Measurements from ENCODE around the gene TMEM80.
"Not testable (repeated sequence)": the region's sequence is repeated elsewhere in the genome, so short reads cannot be mapped to it uniquely, and the experiment has no call there.

TMEM80 gene

DNA sequence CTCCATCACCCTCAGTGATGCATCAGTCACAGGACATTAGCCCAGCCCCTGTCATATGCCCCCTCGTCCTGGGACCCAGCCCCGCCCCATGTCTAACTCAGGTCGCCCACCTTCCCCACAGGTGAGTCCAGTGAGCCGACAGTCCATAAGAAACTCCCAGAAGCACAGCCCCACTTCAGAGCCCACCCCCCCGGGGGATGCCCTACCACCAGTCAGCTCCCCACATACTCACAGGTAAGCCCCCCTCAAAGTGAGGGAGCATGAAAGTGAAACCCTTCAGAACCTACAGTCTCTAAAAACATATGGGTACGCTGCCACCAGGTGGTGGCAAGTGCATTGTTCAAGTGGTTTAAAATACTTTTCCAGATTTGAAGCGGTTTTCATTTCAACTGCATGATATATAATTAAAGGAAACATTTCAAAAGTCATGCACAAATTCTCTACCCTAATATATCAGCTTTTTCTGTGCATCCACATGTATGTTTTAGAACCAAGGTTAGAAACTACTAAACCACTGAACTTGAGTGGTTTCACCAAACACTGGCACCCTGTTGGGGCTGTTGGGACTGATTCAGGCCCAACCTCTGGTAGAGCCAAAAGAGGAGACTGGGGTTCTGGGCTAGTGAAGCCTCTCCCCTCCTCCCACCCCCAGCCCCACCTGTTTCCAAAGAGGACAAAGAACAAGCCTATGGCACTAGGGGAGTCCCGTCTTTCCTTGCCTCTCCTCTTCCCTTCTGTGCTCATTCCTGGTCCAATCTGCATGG lies 27.7 kb downstream of the TMEM80 start:
- DNase-seq: no peak

DNA sequence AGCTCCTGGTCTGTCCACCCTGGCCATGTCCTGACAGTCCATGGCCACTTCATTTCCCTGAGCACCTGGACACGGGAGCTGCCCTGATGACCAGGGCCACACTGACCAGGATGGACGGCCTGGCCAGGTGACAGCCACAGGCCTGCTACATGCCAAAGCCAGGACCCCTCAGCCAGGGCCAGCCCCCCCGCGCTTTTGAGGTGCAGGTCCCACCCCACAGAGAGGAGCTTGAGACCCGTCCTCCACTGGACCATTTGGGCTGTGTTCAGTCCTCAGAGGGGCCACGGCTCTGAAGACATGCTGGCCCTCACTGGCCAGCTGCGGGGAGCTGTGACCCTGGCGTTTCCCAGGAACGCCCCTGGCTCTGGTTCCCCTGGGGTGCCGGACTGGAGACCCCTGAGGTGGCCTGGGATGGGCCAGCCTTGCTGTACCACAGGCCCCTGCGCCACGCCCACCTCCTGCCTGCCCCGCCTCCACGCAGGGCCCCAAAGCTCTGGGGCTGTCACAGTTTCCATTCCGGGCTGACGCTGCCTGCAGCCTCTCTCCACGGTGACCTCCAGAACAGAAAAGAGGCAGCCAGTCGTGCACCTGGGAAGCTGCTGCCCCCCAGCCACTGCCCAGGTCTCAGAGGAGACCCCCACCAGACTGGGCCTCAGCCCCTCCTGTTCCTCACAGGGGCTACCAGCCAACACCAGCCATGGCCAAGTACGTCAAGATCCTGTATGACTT lies 28.6 kb downstream of the TMEM80 start:
- no peak for DNase-seq

DNA sequence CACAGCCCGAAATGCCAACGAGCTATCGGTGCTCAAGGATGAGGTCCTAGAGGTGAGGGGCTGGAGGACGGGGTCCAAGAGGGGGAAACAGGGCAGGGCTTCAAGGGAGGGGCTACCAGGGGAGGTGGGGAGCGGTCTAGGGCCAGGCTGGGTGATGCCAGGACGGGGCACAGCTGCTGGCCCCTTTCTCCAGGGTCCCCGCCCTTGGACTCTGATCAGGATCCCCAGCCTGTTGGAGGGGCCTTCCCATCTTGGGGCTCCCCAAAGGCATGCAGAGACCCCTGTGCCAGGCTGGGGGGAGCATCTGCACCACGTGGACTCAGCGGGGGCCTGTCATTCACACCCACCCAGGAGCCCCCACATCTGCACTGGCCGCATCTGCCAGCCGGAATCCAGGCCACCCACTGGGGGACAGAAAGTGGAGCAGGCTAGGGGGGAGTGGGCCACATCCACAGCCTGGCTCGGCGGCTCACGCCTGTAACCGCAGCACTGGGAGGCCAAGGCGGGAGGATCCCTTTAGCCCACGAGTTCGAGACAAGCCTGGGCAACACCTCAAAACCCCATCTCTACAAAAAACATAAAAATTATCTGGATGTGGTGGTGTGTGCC lies 29.3 kb downstream of the TMEM80 start:
- DNase-seq: no peak

DNA sequence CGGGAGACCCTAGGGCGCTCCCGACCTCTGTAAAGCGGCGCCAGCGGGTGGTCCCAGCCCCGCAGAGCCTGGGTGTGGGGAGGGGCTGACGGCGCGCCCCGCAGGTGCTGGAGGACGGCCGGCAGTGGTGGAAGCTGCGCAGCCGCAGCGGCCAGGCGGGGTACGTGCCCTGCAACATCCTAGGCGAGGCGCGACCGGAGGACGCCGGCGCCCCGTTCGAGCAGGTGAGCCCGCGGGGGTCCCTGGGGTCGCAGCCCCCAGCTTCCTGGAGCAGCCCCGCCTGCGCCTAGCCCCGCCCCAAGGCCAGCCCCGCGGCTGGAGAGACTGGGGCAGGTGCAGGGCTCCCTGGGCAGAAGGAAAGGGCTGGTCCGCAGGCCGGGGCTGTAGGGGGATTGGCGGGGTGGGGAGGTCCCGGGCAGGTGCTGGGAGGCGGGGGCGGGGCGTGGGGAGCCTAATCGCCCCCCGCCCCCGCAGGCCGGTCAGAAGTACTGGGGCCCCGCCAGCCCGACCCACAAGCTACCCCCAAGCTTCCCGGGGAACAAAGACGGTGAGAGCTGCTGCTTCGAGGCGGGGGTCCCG lies 30.1 kb downstream of the TMEM80 start:
- DNase-seq: no peak

DNA sequence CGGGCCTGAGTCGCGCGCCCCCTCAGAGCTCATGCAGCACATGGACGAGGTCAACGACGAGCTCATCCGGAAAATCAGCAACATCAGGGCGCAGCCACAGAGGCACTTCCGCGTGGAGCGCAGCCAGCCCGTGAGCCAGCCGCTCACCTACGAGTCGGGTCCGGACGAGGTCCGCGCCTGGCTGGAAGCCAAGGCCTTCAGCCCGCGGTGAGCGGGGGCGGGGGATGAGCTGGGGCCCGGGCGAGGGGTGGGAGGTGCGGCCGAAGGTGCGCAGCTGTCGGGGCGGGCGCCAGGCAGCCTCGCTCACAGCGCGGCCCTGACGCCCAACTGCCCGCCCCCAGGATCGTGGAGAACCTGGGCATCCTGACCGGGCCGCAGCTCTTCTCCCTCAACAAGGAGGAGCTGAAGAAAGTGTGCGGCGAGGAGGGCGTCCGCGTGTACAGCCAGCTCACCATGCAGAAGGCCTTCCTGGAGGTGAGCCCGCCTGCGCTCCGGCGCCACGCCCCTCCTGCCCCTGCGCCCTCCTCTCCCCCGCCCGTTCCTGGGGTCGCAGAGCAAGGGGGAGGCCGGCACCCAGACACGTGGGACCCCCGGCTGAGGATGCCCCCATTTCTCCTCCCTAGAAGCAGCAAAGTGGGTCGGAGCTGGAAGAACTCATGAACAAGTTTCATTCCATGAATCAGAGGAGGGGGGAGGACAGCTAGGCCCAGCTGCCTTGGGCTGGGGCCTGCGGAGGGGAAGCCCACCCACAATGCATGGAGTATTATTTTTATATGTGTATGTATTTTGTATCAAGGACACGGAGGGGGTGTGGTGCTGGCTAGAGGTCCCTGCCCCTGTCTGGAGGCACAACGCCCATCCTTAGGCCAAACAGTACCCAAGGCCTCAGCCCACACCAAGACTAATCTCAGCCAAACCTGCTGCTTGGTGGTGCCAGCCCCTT lies 30.9 kb downstream of the TMEM80 start:
- DNase-seq: no peak

DNA sequence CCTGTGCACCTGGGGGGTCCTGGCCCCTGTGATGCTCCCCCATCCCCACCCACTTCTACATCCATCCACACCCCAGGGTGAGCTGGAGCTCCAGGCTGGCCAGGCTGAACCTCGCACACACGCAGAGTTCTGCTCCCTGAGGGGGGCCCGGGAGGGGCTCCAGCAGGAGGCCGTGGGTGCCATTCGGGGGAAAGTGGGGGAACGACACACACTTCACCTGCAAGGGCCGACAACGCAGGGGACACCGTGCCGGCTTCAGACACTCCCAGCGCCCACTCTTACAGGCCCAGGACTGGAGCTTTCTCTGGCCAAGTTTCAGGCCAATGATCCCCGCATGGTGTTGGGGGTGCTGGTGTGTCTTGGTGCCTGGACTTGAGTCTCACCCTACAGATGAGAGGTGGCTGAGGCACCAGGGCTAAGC lies 31.7 kb downstream of the TMEM80 start:
- no peak for DNase-seq

DNA sequence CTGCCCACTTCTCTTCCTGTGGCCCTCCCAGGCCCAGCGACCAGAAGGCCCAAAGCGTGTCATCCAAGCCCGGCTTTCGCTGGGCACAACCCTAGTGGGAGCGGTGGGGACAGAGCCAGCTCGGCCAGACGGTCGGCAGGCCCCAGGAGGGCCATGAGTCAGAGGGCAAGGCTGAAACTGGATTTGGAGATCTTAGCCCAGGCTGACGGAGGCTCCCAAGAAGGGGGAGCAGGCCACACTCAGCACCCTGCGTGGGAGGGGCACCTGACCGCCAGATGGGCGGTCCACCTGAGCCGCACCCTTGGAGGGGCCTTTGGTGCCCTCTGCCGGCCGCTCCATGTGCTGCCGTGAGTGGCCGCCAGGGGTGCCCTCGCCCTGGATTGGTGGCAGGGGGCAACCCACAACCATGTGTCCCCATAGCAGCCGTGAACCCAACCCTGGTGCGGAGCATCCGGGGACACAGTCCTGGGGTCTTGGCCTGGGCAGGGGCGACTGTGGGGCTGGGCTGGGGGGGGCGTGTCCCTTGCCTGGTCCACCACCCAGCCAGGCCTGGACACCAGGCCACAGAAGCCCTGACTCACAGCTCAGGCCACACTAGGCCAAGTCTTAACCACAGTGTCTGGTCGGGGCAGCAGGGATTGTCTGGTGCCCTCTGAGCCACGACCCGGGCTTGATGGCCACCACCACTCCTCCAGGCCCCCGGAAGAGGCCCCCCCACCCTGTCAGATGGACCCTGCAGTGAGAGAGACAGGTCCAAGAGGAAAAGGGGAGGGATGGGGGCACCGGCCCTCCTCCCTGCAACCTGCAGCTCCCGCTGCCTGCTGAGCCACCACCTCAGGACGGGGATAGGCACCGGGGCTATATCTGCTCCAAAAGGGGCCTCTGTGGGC lies 32.5 kb downstream of the TMEM80 start:
- no peak for DNase-seq

DNA sequence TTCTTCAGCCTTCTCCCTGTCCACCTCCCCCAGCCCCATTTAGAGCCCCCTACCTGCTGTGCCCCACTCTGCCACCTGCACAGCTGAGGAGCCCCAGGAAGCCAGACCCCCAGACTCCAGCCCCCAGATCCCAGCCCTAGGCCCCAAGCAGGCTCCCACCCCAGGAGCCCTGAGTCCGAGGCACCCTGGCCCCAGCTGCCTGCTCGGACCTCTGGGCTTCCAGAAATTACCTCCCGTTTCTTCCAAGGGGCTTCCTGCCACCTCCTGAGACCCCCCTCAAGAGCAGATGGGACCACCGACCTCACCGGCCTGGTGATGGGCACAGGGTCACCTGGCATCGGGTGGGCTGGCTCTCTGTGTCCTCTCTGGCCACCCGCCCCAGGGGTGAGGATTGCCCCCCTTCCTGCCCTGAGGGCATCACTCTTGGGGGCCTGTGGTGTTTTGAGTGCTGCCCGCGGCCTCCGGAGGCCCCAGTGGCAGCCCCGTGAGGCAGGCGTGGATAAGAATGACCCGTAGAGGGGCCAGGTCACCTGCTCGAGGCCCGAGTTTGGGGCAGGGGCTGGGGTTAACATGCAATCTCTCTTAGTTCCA lies 33.4 kb downstream of the TMEM80 start:
- no peak for DNase-seq

DNA sequence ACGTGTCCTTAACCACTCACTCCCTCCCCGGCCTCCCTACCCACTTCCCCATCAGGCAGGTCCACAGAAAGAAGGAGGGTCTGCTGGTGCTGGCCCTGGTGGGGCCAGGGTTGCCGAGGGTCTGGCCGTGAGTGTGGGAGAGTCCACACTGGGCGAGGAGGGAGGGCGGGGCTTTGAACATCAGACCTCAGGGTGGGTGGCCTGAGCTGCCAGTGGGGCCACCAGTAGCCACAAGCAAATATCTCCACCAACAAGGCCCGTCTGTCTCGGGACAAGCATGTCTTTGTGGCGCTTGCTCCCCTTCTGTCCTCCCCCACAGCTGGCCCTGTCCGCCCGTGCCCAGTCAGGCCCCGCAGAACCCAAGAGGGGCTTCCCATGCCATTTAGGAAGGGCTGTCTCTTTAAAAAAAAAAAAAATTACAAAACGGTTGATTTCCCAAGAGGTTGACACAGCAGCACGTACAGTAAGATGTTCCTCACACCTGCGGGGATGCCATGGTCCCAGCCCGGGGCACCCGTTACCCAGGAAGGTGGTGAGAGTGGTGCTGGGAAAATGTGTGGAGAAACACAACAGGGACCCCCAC lies 34.0 kb downstream of the TMEM80 start:
- DNase-seq: no peak

DNA sequence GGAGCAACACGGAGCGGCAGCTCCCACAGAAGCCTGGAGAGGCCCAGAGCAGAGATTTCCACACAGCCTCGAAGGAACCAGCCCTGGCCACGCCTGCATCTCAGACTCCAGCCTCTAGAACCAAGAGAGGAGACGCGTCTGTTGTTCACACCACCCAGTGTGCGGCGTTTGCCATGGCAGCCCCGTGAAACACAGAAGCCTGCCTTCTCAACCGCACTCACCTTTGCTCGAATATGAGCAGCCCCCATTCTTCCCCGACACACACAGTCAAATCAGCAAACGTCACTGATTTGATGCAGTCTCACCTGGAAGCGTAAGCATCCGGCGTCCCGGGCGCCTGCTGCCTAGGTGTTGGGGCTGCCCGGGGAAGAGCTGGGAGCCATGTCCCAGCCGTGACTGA lies 37.5 kb downstream of the TMEM80 start:
- no peak for DNase-seq

DNA sequence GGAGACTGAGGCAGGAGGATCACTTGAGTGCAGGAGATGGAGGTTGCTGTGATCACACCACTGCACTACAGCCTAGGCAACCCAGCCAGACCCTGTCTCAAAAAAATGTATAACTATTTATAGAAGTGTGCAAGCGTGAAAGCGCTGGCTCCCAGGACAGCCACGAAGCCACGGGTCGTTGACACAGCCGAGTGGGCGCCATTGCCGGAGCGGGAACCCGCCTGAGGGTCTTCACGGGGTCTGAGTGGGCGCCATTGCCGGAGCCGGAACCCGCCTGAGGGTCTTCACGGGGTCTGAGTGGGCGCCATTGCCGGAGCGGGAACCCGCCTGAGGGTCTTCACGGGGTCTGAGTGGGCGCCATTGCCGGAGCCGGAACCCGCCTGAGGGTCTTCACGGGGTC lies 38.9 kb downstream of the TMEM80 start:
- not testable (repeated sequence) for DNase-seq

DNA sequence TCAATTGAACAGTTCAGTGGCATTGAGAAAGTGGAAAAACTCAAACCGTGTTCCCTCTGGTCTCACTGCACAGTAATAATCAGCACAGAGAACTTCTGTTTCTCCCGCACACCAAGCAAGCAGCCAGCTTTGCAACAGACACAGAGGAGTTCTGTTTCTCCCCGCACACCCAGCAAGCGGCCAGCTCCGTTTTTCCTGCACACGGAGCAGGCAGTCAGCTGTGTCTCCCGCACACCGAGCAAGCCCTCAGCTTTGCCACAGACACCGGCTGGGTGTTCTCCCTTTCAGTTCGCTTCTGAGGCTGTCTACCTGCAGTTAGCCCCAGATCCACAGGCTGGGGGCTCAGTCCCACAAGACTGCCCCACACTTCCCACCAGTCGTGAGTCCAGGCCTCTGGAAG lies 41.8 kb downstream of the TMEM80 start:
- no peak for DNase-seq

DNA sequence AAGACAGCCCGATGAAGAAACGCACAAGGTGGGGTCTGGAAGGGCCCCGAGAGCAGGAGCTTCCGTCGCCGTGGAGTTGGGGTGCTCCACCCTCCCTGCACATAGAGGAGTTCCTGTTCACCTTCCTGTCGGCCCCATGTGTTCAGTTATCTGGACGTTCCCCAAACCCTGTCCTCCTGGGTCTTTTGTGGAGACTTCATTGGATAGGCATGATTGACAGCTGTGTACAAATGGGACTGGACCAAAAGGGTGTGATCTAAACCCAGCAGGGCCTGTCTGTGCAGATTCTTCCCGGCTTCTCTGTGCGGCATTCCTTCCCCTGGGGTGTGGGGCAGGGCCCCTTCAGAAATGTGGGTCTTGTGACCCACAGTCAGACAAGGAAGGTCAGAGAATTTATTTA lies 42.3 kb downstream of the TMEM80 start:
- DNase-seq: not testable (repeated sequence)

DNA sequence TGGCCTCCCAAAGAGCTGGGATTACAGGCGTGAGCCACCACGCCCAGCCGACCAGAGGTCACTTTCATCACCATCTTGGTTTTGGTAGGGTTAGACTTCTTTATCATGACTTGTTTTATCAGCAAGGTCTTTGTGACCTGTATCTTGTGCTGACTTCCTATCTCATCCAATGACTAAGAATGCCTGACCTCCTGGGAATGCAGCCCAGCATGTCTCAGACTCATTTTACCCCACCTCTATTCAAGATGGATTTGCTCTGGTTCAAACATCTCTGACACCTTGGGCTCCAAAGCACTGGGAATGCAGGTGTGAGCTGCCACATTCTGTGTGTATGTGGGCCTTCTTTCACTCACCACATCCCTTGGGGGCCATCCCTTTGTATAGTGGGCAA lies 46.5 kb downstream of the TMEM80 start:
- no peak for DNase-seq

DNA sequence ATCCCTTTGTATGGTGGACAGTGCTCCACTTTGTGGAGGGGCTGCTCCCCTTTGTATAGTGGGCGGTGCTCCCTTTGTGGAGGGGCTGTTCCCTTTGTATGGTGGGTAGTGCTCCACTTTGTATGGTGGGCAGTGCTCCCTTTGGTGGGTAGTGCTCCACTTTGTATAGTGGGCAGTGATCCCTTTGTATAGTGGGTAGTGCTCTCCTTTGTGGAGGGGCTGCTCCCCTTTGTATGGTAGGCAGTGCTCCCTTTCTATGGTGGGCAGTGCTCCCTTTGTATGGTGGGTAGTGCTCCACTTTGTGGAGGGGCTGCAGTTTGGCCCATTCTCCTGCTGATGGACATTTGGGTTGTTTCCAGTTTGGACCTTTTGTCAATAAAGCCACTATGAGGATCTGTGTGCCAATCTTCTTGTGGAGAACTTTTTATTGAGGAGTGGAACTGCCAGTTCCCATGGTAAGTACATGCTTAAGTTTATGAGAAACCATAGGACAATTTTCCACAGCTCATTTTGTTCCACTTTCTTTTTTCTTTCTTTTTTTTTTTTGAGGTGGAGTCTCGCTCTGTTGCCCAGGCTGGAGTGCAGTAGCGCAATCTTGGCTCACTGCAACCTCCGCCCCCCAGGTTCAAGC lies 47.1 kb downstream of the TMEM80 start:
- no peak for DNase-seq

DNA sequence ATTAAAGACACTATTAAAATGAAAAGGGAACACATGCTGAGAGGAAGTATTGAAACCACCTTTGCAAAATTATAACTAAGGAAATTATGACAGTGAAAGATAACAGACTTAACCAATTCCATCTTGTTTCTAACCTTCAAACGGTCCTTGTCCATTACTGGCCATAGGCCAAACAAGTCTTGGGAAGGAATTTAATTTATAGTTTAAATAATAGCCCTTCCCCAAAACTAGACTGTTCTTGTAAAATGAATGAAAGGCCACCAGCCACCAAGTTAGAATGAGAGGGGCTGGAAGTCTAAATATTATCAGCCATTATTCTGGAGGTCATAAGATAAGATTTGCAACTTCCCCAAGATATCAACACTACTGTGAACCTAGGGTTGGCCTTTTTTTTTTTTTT lies 49.8 kb downstream of the TMEM80 start:
- DNase-seq: no peak

DNA sequence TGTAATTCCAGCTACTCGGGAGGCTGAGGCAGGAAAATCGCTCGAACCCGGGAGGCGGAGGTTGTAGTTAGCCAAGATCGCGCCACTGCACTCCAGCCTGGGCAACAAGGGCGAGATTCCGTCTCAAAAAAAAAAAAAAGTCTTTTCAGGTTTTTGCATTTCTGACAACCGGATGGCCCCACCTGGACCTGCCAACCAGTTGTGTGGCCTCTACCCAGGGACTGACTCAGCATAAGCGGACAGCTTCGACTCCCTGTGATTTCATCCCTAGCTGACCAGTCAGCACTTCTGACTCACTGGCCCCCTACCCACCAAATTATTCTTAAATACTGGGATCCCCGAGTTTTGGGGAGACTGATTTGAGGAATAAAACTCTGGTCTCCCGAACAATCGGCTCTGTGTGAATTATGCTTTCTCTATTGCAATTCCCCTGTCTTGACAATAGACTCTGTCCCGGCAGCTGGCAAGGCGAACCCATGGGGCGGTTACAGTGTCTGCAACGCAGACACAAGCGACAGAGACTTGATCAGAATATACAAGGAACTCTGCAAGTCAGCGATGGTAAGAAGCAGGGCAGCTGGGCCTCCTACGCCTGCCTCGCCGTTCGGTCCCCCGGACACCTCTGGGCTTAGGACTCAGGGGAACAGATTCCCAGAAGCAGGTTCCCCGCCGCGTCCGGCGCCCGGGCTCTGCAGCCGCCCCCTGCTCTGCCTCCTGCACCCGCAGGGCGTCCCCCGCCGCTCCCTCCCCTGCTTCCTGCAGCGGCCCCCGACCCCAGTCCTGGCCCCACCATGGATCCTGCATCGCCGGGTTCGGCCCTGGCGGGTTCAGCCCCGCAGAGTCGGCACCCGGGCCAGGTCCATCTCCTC lies 50.9 kb downstream of the TMEM80 start:
- DNase-seq: no peak

DNA sequence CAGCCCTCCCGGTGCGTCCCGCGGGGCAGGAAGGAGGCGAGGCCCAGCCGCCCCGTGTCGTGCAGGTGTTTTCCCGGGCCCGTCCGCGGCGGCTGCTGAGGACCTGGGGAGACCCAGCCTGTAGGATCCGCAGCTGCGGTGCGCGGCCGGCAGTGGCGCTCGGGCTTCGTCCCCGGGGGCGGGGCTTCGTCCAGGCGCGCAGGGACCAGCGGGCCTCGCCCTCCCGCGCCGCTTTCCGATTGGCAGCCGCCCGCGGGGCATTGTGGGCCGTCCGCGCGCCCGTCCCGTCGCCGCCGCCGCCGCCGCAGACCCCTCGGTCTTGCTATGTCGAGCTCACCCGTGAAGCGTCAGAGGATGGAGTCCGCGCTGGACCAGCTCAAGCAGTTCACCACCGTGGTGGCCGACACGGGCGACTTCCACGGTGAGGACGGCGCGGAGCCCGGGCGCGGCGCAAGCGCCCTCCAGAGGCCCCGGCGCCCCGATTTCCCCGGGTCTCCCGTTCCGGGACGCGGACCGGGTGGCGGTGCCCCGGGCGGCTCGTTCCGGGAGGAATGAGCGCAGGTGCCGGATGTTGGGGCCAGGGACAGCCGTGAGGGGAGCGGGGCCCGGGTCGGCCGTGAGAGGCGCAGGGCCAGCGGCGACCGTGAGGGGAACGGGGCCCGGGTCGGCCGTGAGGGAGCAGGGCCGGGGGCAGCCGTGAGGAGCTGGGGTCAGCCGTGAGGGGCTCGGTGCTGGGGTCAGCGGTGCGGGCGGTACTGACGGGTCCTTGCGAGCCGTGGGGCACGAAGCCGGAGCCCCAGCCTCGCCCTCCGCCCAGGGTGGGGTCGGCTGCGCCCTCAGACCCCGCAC lies 51.8 kb downstream of the TMEM80 start, which contains the start of gene TALDO1:
Gene TALDO1 (plus strand): TSS at position 307 of the 849 bp plus-strand sequence. CDS start 18 bp downstream, at position 325.
- DNase-seq: no peak
